HS-27A (cell line): ENCODE measurements around the gene HTR3D.
"Not testable (repeated sequence)": the region's sequence is repeated elsewhere in the genome, so short reads cannot be mapped to it uniquely, and the experiment has no call there.

Experiments used
- DNase-seq: peaks from one replicate; pipeline ENCODE4 v3.0.0-alpha.2; 2012; ENCODE audit warnings: low read depth, missing footprints

Gene HTR3D

DNA sequence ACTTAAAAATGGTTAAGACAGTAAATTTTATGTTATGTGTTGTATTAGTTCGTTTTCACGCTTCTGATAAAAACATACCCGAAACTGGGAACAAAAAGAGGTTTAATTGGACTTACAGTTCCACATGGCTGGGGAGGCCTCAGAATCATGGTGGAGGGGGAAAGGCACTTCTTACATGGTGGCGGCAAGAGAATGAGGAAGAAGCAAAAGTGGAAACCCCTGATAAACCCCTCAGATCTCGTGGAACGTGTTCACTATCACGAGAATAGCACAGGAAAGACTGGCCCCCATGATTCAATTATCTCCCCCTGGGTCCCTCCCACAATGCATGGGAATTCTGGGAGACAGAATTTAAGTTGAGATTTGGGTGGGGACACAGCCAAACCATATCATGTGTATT is 39.6 kb downstream of the HTR3D start:
- not testable (repeated sequence) for DNase-seq

GRCh38 chr3:184073621-184074020 is 42.1 kb downstream of the HTR3D start:
- no peak for DNase-seq

GRCh38 chr3:184075901-184076300 is 44.4 kb downstream of the HTR3D start:
- DNase-seq = no peak

DNA sequence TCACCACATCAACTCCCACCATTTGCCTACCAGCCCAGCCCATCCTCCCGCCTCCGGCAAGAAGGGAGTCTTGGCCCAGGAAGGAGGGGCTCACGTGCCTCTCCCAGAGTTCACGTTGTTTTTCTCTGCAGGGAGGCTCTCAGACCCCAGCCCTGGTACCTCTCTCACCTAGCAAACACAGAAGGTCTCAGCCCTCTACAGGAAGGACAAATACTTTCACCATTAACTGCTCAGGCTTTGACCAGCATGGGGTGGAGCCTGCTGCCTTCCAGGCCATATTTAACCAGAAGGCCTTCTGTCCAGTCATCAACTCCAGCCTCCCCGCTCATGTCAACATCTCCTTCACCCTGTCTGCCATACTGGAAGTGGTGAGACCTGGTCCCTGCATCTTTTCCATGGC is 46.3 kb downstream of the HTR3D start:
- no peak for DNase-seq

- no peak for DNase-seq
Observed at GRCh38 chr3:184078851-184079250, 47.3 kb downstream of the HTR3D start.

DNA sequence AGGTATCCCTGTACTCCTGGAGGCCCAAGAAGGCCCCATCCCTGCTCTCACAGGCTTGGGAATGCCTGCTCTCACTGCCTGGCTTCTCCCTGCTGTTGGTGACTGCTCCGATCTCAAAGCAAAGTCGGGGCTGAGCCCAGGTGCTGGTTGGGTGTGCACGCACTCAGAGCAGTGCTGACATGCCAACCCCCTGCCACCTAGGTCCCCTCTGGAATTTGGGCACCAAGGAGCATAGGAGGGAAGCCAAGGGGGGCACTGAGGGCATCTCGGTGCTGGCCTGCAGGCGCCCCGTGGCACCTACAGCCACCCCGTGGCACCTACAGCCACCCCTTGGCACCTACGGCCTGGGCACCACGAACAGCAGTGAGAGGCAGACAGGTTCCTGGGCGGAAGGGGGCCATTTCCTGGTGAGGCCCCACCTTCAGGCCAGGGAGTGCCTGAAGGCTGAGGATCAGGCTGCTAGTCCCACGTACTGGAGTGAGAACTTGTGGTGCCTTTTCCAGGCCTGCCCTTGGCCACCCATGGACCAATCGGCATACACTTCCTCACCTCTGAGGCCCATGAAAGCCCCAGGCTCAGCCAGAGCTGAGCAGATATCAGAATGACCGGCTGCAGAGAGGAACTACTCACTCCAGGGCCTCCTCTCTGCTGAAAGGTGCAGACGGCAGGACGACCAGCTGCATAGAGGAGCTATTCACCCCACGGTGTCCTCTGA is 49.7 kb downstream of the HTR3D start:
- no peak for DNase-seq

- DNase-seq = no peak
Observed at GRCh38 chr3:184082034-184082433, 50.5 kb downstream of the HTR3D start.

GRCh38 chr3:184082465-184082864 is 50.9 kb downstream of the HTR3D start:
- DNase-seq = no peak

- no peak for DNase-seq
Observed at GRCh38 chr3:184085389-184085852, 53.9 kb downstream of the HTR3D start.
